Keratinocyte (primary cell): ENCODE data around the gene SUV39H1.

ENCODE experiments used
- CTCF ChIP-seq, 3 experiments: IDR thresholded peaks in 1 of 3; conservative IDR thresholded peaks in 1 of 3; optimal IDR thresholded peaks in 1 of 3; 2 replicates in 2 of 3; 3 replicates in 1 of 3; pipeline versions ENCODE3 to v1.5.1; 2011; ENCODE audit warnings: low read length in 3 of 3, mild to moderate bottlenecking in 3 of 3, moderate library complexity in 2 of 3, control low read depth in 1 of 3, inconsistent platforms in 1 of 3; ENCODE audit not compliant: insufficient read depth in 2 of 3; ENCODE audit errors: extremely low read depth in 1 of 3
- EZH2 ChIP-seq: IDR thresholded peaks from one replicate; pipeline ENCODE4 v1.6.1; 2012; ENCODE audit warnings: inconsistent platforms, mild to moderate bottlenecking, low read length, moderate library complexity

GRCh38 chrX:48752498-48752897 is 56.0 kb downstream of the SUV39H1 start:
- no peak for TF ChIP-seq CTCF (optimal IDR thresholded peaks at IDR 0.05 in 1 of 3, IDR thresholded peaks at IDR 0.05 in 1 of 3, conservative IDR thresholded peaks at IDR 0.05 in 1 of 3; ENCODE audit: extremely low read depth in 1 of 3, insufficient read depth in 2 of 3, low read length in 3 of 3)
- no peak for TF ChIP-seq EZH2
